ENCODE results near the gene PDE11A. TPM values are rescaled to one million over a fixed set of nuclear protein-coding genes. Genes with fewer than 3 reads are reported as not detected.

The PDE11A gene
- total and polyA plus RNA-seq, 2 experiments from 2014 or later = 1.7 to 3.6 TPM

DNA sequence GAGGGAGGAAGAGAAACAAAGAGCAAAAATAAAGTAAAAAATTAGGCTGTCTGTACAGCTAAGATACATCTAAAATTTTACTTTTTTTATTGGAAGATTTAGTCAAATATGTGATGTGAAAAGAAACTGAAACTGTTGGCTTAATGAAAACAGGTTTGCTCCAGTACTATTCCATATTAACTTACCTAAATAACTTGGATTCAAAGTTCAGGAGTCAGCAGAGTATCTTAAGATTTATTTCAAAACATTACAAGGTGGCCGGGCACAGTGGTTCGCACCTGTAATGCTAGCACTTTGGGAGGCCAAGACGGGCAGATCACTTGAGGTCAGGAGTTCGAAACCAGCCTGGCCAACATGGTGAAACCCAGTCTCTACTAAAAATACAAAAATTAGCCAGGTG lies 197.9 kb downstream of the PDE11A start:
- H3K4me3 ChIP-seq = no peak overlapping the region
- H3K9me3 ChIP-seq (ENCODE audit: low read depth) = no peaks in the 10 kb centered on the region
- no peaks in the 10 kb centered on the region for H3K36me3 ChIP-seq
- H3K4me1 ChIP-seq (ENCODE audit: low read depth) = peaks cover 4% of the 10 kb centered on the region
- TF ChIP-seq, protein P1, sequence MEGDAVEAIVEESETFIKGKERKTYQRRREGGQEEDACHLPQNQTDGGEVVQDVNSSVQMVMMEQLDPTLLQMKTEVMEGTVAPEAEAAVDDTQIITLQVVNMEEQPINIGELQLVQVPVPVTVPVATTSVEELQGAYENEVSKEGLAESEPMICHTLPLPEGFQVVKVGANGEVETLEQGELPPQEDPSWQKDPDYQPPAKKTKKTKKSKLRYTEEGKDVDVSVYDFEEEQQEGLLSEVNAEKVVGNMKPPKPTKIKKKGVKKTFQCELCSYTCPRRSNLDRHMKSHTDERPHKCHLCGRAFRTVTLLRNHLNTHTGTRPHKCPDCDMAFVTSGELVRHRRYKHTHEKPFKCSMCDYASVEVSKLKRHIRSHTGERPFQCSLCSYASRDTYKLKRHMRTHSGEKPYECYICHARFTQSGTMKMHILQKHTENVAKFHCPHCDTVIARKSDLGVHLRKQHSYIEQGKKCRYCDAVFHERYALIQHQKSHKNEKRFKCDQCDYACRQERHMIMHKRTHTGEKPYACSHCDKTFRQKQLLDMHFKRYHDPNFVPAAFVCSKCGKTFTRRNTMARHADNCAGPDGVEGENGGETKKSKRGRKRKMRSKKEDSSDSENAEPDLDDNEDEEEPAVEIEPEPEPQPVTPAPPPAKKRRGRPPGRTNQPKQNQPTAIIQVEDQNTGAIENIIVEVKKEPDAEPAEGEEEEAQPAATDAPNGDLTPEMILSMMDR (IDR thresholded peaks at IDR 0.05; ENCODE audit: low read depth, low read length) = no peak
- H3K27me3 ChIP-seq = no peaks in the 10 kb centered on the region
- no peak for DNase-seq (ENCODE audit: low read depth in 1 of 2, low spot score in 1 of 2)
- no peak overlapping the region for H3K27ac ChIP-seq

DNA sequence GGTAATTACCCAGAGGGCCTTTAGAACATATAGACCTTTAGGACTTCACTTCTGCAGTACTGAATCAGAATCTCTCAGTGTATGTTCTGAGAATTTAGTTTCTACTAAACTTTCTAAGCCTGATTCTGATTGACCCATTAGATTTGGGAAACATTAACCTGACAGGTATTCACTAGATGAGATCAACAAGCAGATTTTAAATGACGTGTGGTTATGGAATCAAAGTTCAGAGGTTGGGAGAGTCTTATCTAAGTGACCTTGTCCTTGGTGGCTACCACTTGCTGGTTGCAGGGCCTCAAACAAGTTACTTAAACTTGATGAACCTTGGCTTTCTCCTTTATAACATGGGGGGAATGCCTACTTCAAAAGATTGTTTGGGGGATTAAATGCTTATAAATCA lies 198.7 kb downstream of the PDE11A start:
- Histone ChIP-seq H3K9me3 (ENCODE audit: low read depth) (no peaks in the 10 kb centered on the region), H3K4me1 (ENCODE audit: low read depth) (peaks cover 4% of the 10 kb centered on the region), H3K27ac (no peak overlapping the region), H3K36me3 (no peaks in the 10 kb centered on the region), H3K4me3 (no peak overlapping the region), H3K27me3 (no peaks in the 10 kb centered on the region)
- TF ChIP-seq, protein P1 (IDR thresholded peaks at IDR 0.05; ENCODE audit: low read depth, low read length) = no peak
- DNase-seq (ENCODE audit: low read depth in 1 of 2, low spot score in 1 of 2) = no peak

DNA sequence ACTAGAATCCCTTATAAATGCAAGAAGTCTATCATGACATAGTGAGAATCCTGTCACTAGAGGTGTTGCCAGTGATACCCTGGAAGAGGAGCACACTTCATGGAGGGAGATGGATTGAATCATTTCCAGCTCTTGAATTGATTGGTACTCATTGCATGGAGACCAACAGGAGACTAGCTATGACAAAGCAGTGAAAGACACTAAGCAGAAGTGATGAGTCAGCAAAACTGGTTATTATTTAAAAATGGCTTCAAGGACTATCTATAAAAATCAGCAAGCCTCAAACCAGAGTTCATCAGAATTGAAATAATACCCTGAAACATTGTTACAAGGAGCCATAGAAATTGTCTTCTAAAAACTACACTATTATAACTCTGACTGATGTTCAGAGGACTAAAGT lies 200.3 kb downstream of the PDE11A start:
- Histone ChIP-seq H3K9me3 (ENCODE audit: low read depth) (no peaks in the 10 kb centered on the region), H3K27ac (no peak overlapping the region), H3K36me3 (no peaks in the 10 kb centered on the region), H3K4me3 (no peak overlapping the region), H3K27me3 (no peaks in the 10 kb centered on the region), H3K4me1 (ENCODE audit: low read depth) (peaks cover 4% of the 10 kb centered on the region)
- TF ChIP-seq, protein P1 (IDR thresholded peaks at IDR 0.05; ENCODE audit: low read depth, low read length) = no peak
- no peak for DNase-seq (ENCODE audit: low read depth in 1 of 2, low spot score in 1 of 2)

DNA sequence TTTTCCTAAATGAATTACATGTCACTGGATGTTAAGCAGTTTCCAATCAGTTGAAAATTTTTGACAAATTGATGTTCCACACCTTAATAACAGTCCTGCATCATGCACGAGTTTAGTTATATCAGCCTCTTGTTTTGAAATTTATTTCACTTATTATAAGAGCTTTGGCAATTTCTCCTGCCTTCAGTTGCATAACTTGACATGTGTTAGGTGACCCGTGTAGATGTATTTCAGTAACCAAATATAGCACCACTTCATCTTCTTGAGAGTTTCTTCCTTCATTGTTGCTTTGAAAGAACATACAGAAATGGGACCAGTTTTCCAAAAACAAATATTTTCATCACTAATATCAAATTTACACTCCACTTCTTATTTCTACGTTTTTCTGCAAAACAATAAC lies 202.7 kb downstream of the PDE11A start:
- H3K36me3 ChIP-seq = no peaks in the 10 kb centered on the region
- H3K4me3 ChIP-seq = no peak overlapping the region
- no peak for DNase-seq (ENCODE audit: low read depth in 1 of 2, low spot score in 1 of 2)
- no peaks in the 10 kb centered on the region for H3K4me1 ChIP-seq (ENCODE audit: low read depth)
- no peaks in the 10 kb centered on the region for H3K9me3 ChIP-seq (ENCODE audit: low read depth)
- TF ChIP-seq, protein P1 (IDR thresholded peaks at IDR 0.05; ENCODE audit: low read depth, low read length) = no peak
- H3K27me3 ChIP-seq = no peaks in the 10 kb centered on the region
- no peak overlapping the region for H3K27ac ChIP-seq

DNA sequence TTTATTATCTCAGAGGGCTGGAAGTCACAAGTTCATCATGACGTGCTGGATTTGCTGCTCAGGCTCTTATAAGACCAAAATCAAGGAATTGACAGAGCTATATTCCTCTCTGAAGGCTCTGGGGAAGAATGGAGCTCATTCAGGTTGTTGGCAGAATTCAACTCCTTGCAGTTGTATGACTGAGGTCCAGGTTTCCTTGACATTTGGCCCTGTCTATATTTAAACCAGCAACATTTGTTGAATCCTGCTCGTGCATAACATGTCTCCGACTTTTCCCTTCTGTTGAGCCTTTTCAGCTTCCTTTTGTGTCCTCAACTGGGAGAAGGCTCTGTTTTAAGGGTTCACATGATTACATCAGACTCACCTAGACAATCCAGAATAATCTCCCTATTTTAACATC lies 203.4 kb downstream of the PDE11A start:
- TF ChIP-seq, protein P1 (IDR thresholded peaks at IDR 0.05; ENCODE audit: low read depth, low read length) = no peak
- no peak for DNase-seq (ENCODE audit: low read depth in 1 of 2, low spot score in 1 of 2)
- no peak overlapping the region for H3K4me3 ChIP-seq
- H3K9me3 ChIP-seq (ENCODE audit: low read depth) = no peaks in the 10 kb centered on the region
- H3K4me1 ChIP-seq (ENCODE audit: low read depth) = no peaks in the 10 kb centered on the region
- H3K27me3 ChIP-seq = no peaks in the 10 kb centered on the region
- no peak overlapping the region for H3K27ac ChIP-seq
- H3K36me3 ChIP-seq = no peaks in the 10 kb centered on the region

DNA sequence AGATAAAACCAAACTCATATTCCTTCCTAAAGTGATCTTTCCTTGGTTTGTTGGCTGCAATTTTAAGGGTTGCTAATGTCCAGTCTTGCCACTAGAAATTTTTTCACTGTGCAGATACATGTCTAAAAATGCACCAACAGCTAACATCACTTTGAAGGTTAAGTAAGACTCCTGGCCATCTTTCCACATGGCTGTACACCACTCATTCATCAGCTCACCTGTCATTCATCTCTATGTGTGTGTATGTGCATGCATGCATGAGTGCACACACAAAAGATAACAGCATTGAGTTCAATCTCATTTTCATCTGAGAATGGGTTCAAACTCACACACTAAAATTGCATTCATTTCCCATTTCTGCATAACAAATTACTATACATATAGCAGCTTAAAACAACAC lies 203.8 kb downstream of the PDE11A start:
- Histone ChIP-seq H3K36me3 (no peaks in the 10 kb centered on the region), H3K27me3 (no peaks in the 10 kb centered on the region), H3K4me1 (ENCODE audit: low read depth) (no peaks in the 10 kb centered on the region), H3K4me3 (no peak overlapping the region), H3K9me3 (ENCODE audit: low read depth) (no peaks in the 10 kb centered on the region), H3K27ac (no peak overlapping the region)
- no peak for DNase-seq (ENCODE audit: low read depth in 1 of 2, low spot score in 1 of 2)
- TF ChIP-seq, protein P1 (IDR thresholded peaks at IDR 0.05; ENCODE audit: low read depth, low read length) = no peak
